Skin of body (tissue), 2 donors: ENCODE measurements around the gene RACGAP1. TPM values are rescaled to one million over a fixed set of nuclear protein-coding genes. Genes with fewer than 3 reads are reported as not detected.
A peak's percentile ranks its signal among the peaks of the same experiment; 100 is the strongest.
"Not testable (repeated sequence)": the region's sequence is repeated elsewhere in the genome, so short reads cannot be mapped to it uniquely, and the experiment has no call there.

ENCODE experiments used
- DNase-seq: peaks from one replicate; lab custom pipeline; 2025; lab: John Stamatoyannopoulos, UW
- total RNA-seq: library from RNA; depleted of rRNA; stranded (reverse); fragments of >200 nt; gene quantifications from one replicate; pipeline ENCODE4 v1.2.3, GENCODE V29; 2014

The RACGAP1 gene
- total RNA-seq, 1 donor from 2014 or later: 32.4 TPM

DNA sequence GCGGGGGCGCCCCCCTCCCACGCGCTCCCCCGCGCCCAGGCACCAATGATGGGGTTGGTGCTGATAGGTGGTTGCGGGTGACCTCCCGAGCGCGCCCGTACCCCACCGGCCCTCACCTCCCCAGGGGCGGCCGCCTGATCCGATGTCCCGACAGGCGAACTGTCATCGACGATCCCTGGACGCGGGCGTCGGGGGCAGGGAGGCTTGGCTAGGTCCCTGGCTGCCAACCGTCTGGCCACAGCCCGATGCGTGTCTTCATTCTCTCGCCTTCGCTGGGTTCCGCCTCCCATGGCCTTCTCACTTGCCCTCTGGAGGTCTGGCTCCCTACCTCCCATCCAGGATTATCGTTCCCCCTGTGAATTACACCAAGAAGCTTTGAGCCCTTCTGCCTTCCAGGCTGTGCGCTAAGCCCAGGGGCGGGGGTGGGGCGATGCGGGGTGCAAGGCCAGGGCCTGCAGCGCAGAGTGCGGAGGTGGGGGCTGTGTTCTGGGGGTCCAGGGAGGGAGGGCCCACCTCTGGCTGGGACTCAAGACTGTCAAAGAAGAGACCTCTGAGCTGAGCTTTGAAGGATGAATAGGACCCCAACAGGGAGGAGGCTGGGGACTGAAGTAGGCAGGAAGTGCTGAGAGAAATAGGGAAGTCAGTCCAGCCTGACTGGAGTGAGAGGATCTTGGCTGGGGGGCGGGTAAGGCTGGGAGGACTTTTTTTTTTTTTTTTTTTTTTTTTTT is 7.7 kb upstream of the RACGAP1 start:
- no peak for DNase-seq

DNA sequence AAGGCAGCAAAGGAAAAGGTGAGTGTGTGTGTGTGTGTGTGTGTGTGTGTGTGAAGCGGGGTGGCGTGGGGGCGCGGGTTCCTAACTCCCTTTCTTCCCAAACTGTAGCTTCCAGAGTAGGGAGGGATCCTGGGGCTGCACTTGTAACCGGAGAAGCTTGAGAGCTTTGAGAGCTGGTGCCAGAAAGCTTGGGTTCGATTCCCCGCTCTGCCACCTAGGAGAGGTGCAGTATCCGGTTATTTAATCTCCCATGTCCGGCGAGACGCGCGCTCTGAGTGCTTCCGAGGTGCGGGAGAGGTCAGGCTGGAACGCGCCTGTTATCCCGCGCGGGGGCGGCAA is 7.2 kb upstream of the RACGAP1 start:
- DNase-seq: no peak

DNA sequence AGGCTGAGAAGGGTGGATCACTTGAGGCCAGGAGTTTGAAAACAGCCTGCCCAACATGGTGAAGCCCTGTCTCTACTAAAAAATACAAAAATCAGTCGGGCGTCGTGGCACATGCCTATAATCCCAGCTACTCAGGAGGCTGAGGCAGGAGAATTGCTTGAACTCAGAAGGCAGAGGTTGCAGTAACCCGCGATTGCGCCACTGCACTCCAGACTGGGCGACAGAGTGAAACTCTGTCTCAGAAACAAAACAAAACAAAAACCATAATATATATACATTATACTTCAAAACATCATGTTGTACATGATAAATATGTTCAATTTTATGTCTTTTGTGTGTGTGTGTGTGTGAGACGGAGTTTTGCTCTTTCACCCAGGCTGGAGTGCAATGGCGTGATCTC is 5.2 kb upstream of the RACGAP1 start:
- not testable (repeated sequence) for DNase-seq

DNA sequence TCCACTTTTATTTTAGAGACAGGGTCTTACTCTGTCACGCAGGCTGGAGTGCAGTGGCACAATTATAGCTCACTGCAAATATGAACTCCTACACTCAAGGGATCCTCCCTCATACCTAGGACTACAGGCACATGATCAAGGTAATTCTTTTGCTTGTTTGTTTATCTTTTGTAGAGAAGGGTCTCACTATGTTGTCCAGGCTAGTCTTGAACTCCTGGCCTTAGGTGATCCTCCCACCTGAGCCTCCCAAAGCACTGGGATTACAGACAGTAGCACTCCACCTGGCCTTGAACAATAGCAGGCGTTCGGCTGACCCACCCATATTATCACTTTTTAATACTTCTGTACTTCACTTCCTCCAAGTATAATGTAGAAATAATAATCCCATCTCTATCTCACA is 1.4 kb upstream of the RACGAP1 start:
- DNase-seq: no peak

DNA sequence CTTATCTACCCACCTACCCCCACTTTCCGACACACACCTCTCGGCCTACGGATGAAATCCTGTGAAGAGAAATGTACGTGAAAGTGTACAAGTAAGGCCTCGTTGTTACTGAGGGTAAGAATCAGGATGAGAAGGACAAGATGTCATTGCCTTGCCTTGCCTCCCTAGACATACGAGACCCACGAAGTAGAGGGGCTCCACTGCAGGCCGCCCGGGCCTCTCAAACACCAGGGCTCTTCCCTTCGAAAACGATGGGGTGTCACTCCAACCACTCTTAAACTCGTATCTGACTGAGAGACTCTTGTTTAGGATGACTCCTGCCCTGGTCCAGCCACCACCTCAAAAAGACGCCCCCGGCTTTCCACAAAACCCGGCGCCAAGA is 498 bp downstream of the RACGAP1 start:
- no peak for DNase-seq

DNA sequence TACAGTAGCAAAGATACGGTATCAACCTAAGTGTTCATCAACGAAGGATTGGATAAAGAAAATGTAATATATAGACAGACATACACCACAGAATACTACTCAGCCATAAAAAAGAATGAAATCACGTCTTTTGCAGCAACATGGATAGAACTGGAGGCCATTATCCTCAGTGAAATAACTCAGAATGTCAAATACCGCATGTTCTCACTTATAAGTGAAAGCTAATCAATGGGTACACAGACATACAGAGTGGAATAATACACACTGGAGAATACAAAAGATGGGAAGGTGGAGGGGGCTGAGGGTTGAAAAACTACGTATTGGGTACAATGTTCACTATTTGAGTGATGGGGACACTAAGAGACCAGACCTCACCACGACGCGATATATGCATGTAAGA is 1.1 kb downstream of the RACGAP1 start:
- no peak for DNase-seq

DNA sequence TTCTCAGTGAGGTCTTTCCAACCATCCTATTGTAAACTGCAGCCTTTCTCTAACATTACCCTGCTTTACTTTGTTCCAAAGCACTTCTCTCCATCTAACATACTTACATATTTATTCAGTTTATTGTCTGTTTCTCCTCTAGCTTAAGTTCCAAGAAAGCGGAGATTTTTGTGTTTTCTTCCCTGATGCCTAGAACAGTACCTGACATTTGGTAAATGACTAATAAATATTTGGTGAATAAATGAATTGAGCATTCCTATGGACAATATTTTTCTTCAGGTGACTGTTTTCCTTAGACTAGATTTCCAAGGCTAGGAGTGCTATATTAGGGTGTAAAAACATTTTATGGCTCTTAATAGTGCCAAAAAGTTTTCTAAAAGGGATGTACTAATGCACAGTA is 2.4 kb downstream of the RACGAP1 start:
- DNase-seq: no peak

DNA sequence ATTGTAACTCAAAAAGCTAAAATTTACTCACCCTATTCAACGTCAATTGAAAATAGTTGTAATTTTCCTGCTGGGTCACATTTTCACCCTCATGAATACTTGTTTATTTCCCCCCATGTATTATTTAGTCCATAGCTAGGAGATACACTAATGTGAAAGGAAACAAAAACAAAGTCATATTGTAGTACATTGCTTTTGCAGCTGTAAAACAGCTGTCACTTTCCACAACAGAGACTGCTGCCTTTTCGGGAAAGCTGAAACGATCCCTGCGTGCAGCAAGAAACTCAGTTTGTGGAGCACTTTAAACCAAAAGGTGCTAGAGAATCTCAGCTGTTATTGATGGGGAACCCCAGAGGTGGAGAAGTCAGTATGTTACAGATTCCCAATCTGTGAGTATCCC is 4.3 kb downstream of the RACGAP1 start:
- DNase-seq: peak; percentile 78

DNA sequence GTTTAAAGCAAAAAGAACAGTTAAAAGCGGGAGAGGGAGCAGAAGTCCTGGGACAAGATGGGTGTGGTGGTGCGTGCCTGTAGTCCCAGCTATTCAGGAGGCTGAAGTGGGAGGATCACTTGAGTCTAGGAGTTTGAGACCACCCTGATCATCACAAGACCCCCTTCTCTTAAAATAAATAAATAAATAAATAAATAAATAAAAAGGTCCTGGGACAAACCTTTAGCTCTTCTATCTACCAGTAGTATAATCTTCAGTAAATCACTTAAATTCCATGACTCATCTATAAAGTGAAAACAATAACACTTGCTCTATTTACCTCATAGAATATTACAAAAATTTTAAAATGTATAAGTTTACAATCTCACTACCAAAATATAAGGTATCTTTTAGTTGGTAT is 5.8 kb downstream of the RACGAP1 start:
- DNase-seq: no peak

DNA sequence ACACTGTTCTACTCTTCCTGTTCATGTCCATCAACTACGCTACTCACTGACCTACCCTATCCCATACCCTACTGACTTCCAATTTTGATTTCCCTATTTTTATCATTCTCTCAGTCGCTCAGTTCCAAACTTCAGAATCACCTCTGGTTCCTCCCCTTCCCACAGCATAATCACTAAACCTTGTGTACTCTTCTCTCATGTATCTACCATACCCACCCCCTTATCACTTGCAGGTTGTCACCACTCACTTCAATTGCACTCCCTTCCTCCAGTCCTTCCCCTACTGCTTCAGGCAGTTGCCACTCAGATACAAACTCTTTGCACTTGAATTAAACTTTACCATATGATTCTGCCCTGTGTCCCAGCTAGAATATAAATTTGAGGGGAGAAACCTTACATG is 6.3 kb downstream of the RACGAP1 start:
- DNase-seq: no peak

DNA sequence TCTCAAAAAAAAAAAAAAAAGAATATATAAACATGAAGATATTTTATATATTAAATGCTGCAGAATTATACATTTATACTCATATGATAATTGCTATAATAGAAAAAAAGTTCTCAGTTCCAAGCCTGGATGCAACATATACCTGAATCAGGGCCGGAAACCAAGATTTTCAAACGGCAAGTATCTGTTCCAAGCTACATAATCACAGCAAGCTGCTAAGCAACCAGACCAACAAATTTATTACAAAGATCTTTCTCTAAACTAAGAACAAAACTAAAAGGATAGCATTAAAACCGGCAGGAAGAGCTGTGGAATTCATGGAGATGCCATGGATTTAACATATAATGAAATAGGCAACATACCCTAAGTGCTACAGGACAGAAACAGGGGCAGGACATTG is 7.1 kb downstream of the RACGAP1 start:
- DNase-seq: no peak

DNA sequence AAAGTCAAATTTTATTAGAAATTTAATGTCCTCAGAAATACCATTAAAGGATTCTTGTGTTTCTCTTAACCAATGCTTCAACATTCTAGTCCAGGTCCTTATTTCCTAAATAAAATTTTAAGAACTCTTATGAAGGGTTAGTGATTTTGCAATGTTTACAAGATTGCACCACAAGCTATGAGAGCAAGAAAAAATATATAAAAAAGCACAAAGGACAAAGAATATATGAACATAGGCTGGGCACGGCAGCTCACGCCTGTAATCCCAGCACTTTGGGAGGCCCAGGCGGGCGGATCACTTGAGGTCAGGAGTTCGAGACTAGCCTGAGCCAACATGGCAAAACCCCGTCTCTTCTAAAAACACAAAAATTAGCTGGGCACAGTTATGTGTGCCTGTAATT is 7.7 kb downstream of the RACGAP1 start:
- no peak for DNase-seq

DNA sequence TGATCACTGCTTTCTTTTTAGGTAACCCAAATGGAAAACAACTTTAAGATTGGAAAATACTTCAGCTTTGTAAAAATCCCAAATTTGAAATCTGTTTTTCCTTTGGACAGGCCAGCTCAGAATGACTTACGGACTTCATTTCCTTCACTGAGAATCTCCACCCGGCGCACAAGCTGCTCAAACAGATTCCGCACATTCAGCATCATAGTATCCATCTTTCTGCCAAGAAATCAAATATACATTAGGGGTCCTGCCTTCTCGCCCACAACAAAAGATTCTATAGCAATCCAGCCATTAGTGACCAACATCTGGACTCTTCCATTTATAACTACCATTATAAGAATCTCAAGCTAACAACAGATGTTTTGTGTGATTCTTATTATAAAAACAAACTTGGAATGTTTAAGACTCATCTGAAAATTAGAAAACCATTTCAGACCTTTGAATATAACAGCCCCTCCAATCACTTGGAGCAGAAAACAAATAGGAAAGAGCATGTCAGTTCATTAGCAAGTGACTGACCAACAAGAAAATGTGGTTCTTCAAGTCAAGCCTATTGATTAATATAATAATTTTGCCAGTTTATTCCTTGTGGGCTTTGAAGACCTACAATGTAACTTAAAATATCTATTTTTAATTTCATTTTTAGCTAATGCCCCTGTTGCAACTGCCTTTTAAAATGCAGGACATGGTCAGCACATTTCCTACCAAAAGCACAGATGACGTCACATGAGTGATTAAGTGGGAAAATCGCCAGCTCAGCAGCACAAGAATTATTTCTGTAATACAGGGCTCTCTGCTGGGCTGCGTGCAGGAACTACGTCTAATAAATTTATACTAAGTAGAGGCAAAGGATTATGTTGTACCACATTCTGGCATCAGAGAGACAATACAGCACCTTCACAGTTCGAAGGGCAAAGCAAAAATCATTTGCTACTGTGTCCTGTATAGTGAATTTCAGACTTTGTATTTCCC is 8.5 kb downstream of the RACGAP1 start:
- peak; percentile 80 for DNase-seq

DNA sequence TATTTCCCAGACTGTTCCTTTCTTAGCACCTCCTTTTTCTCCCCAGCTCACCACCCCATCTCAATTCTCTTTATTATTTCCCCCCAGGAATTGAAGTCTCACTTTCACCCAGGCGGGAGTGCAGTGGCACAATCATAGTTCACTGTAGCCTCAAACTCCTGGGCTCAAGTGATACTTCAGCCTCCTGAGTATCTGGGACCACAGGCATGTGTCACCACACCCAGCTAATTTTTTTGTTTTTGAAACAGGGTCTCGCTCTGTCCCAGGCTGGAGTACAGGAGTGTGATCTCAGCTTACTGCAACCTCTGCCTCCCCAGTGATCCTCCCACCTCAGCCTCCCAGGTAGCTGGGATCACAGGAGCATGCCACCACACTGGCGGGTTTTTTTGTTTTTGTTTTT is 11.0 kb downstream of the RACGAP1 start:
- DNase-seq: no peak

DNA sequence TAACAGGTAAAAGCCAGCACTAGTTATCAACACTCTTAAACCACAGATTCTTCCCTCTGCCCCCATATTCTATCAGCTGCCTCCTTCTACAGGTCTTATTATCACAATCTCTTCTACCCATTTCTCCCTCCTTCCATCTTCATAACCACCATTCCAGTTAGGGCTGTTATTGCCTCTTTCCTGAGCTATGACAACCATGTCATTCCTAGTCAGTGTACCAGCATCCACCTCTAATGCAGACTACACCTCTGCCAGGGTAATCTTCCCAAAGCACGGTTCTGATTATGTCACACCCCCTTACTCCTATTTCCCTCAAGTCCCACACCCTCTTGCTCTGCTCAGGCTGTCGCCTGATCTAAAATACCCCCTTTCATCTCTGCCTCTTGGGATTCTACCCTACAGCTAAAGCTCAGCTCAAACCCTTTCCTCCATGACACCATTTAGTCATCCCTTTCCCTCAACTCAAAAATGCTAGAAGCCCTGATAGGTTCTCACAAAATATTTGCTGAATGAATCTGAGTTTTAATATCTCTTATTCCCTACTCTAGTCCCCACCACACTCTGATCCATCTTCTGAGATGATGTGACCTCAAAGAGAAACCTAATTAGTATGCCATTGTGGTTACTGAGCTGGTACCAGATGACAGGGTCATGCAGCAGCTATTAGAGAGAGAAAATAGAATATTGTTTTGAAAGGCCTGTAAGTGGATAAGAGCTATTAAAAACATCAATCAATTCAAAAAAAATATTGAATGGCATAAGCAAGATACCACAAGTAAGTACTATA is 11.7 kb downstream of the RACGAP1 start:
- no peak for DNase-seq

DNA sequence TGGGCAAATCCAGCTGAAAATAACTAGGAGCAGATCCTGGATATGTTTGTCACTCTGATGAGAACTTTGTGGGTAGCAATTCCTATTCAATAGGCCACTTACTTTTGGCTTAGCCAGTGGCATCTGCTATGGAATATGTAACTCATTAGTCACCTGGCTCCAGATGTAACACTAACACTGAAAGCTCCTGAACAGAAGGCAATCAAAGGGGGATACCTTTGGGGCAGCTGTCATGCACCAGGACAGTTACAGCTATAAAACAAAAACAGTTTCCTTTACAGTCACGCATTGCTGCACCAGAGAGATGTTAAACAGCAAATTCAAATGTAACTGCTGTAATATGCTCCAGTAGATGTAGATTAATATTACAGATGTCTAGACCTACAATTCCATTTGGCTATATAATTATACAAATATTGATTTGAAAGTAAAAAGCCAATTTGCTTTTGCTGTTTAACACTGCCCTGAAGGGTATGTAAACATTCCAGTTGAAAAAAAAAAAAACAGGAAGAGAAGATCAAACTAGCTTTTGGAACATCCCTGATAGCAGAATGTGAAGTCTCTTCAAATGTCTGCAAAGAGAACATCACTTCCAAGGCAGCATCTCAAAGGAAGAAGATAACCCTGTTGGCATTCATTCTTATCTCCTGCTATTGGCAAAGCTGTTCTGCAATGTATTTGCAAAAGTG is 18.4 kb downstream of the RACGAP1 start:
- no peak for DNase-seq

DNA sequence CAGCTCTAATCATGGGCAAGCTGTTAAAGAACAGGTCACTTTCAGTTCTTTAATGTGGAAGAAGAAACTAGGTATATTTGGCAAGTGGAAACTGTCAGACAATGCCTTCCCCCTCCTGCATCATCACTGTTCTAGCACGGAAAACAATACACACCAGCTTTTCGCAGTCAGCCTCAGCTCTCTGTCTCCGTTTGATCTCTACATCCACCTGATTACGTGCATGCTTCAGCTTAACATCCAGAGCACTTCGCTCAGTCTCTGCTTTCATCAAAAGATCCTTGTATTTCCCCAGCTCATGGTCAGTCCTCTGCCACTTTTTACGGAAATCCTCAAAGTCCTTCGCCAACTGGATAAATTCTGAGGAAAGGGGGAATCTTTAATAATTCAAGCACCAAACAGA is 19.0 kb downstream of the RACGAP1 start:
- DNase-seq: no peak

DNA sequence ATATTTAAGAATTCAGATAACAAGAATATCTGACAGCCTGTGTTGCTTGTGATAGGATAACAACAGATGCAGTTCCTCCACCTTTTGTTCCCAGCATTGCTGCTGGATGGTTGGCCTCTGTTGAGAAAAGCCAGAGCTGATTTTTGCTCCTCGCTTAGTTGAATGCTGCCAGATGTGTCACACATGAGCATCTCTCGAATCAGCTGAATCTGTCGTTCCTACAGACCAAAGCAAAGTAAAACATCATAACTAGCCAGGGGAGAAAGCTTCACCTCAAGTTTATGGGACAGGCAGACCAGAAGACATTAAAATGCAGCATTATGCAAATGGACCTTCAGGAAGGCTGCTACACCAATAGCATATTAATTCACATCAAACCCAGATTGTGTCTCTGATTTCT is 20.1 kb downstream of the RACGAP1 start:
- DNase-seq: no peak

DNA sequence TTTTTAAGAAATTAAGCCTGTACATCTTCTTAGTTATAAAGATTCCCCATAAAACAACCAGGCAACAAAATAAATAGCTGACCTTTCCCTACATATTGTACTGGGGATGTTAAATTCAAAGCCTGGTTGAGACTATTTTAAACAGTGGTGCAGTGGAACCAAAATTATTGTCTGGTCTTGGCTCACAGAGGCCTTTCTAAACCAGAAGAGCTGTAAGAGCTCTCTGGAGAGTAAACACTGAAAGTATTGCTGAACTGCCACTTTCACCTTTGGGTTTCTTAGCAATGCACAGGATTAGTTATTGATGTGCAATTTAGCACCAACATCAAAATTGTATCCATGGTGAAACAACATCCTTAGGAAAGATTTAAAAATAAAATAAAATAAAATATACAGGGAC is 20.6 kb downstream of the RACGAP1 start:
- no peak for DNase-seq

DNA sequence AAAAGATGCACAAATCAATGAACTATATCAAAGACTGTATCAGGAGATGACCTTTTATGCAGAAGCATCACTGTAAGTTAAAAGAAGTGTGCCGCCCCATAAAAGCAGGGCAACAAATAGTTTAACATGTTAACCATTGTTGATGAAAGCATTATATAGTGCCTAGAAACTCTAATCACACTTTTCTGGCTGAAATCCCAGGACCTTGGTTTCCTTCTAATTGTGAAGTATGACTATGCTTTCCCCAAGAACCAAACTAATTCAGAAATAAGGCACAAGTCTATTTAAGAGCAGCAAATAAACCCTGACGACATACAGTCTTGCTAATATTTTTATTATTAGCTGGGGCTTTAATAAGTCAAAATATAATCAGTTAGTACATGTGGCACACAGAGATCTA is 21.7 kb downstream of the RACGAP1 start:
- DNase-seq: no peak

DNA sequence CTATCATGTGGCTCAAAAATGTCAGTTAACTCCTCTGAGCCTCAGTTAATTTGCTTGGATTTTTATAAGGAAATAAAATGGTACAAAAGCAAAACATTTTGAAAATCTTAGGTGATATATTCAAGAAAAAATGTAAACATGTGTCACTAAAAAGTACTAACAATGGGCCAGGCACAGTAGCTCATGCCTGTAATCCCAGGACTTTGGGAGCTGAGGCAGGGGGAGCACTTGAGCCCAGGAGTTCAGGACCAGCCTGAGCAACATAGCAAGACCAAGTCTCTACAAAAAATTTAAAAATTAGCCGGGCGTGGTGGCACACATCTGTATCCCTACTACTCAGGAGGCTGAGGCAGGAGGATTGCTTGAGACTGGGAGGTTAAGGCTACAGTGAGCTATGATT is 26.8 kb downstream of the RACGAP1 start:
- DNase-seq: no peak

DNA sequence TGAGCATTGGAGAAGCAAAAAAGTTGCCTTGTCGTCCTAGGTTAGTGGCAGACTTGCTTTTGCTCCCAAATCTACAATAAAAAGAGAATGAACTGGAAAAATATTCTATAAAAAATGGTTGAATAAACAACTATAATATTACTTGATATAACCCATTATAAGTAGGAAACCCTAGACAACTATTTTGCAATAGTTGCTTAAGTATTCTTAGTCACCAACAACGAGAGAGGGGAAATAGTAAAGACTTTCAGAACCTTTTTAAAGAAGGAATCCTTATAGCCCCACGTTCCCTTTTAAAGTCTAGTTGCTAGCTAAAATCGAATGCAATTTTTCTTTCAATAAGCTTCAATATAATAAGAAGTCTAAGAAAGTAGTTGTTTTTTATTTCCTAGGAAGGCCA is 35.0 kb downstream of the RACGAP1 start:
- no peak for DNase-seq
